HEK293 (cell line): Measurements from ENCODE around the gene MEP1A.

ENCODE experiments used
- KLF9 ChIP-seq: fragments of 450-650 bp; formaldehyde crosslinking; IDR thresholded peaks from 2 replicates; pipeline ENCODE4 v1.5.1; 2016; ENCODE audit warnings: missing biosample characterization, missing genetic modification characterization, low read depth
- TRIM28 ChIP-seq: IDR thresholded peaks from 2 replicates; pipeline ENCODE4 v1.6.1; 2011; ENCODE audit warnings: low read length, control low read depth, borderline replicate concordance
- ZNF571 ChIP-seq: fragments of 450-650 bp; formaldehyde crosslinking; IDR thresholded peaks from 2 replicates; pipeline ENCODE4 v1.5.0; 2017; ENCODE audit warnings: missing biosample characterization, missing genetic modification characterization
- ZNF624 ChIP-seq: fragments of 450-650 bp; formaldehyde crosslinking; IDR thresholded peaks from 2 replicates; pipeline ENCODE4 v1.5.1; 2017; ENCODE audit warnings: missing biosample characterization, missing genetic modification characterization
- ZSCAN5A ChIP-seq: fragments of 450-650 bp; formaldehyde crosslinking; IDR thresholded peaks from 2 replicates; pipeline ENCODE4 v1.5.1; 2016; ENCODE audit warnings: missing biosample characterization, missing genetic modification characterization
- TF ChIP-seq, protein P1 (sequence below): fragments of 450-650 bp; formaldehyde crosslinking; IDR thresholded peaks from 2 replicates; pipeline ENCODE4 v1.5.1; 2016; ENCODE audit warnings: missing biosample characterization, missing genetic modification characterization
- TF ChIP-seq, protein P2 (sequence below): fragments of 450-650 bp; formaldehyde crosslinking; IDR thresholded peaks from 2 replicates; pipeline ENCODE4 v1.5.1; 2016; ENCODE audit warnings: missing biosample characterization, missing genetic modification characterization

DNA sequence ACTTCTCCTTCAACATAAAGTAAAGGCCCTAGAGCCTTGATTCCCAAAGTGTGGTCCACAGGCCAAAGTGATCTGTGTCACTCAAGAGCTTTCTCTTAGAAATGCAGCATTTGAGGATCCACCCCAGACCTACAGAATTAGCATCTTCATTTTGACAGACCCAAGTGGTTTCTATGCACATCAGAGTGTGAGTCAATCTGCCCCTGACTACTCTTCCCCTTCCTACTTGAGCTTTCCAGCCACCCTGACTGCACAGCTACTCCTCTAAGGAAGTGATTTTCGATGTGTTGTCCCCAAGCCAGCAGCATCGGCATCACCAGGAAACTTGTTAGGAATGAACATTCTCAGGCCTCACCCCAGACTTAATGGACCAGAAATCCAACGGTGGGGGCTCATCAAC lies 2.6 kb downstream of the MEP1A start:
- TF ChIP-seq, protein P1, sequence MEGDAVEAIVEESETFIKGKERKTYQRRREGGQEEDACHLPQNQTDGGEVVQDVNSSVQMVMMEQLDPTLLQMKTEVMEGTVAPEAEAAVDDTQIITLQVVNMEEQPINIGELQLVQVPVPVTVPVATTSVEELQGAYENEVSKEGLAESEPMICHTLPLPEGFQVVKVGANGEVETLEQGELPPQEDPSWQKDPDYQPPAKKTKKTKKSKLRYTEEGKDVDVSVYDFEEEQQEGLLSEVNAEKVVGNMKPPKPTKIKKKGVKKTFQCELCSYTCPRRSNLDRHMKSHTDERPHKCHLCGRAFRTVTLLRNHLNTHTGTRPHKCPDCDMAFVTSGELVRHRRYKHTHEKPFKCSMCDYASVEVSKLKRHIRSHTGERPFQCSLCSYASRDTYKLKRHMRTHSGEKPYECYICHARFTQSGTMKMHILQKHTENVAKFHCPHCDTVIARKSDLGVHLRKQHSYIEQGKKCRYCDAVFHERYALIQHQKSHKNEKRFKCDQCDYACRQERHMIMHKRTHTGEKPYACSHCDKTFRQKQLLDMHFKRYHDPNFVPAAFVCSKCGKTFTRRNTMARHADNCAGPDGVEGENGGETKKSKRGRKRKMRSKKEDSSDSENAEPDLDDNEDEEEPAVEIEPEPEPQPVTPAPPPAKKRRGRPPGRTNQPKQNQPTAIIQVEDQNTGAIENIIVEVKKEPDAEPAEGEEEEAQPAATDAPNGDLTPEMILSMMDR (tag by site-specific recombination) = no peak
- TF ChIP-seq TRIM28 = no peak
- no peak for TF ChIP-seq KLF9 (tag by site-specific recombination)
- no peak for TF ChIP-seq ZSCAN5A (tag by site-specific recombination)
- TF ChIP-seq, protein P2, sequence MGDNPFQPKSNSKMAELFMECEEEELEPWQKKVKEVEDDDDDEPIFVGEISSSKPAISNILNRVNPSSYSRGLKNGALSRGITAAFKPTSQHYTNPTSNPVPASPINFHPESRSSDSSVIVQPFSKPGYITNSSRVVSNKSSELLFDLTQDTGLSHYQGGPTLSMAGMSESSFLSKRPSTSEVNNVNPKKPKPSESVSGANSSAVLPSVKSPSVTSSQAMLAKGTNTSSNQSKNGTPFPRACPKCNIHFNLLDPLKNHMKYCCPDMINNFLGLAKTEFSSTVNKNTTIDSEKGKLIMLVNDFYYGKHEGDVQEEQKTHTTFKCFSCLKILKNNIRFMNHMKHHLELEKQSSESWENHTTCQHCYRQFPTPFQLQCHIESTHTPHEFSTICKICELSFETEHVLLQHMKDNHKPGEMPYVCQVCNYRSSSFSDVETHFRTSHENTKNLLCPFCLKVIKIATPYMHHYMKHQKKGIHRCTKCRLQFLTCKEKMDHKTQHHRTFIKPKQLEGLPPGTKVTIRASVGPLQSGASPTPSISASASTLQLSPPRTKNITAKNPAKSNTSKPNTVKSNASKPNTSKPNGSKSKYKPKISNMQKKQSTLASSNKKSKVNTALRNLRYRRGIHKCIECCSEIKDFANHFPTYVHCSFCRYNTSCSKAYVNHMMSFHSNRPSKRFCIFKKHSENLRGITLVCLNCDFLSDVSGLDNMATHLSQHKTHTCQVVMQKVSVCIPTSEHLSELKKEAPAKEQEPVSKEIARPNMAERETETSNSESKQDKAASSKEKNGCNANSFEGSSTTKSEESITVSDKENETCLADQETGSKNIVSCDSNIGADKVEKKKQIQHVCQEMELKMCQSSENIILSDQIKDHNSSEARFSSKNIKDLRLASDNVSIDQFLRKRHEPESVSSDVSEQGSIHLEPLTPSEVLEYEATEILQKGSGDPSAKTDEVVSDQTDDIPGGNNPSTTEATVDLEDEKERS (tag by site-specific recombination) = no peak
- no peak for TF ChIP-seq ZNF571 (tag by site-specific recombination)
- no peak for TF ChIP-seq ZNF624 (tag by site-specific recombination)
